Activated CD4-positive, alpha-beta T cell treated with anti-CD3 and anti-CD28 coated beads, Interleukin-2, Interleukin-4, amounts not matched to agents 100 ng/mL and 50 ng/mL, durations not matched to agents 16 hours and 8 hours (primary cell): ENCODE measurements around the gene VCX2.
"Not testable (repeated sequence)": the region's sequence is repeated elsewhere in the genome, so short reads cannot be mapped to it uniquely, and the experiment has no call there.

ENCODE experiments used
- DNase-seq: peaks from one replicate; pipeline ENCODE4 v3.0.0-alpha.2; 2020; ENCODE audit warnings: low spot score

VCX2 gene

GRCh38 chrX:8121391-8121790 is 49.7 kb downstream of the VCX2 start:
- DNase-seq: not testable (repeated sequence)
